CD4-positive, alpha-beta T cell treated with Interleukin-17A for 4 hours (primary cell): ENCODE data around the gene GCC2.
"Not testable (repeated sequence)": the region's sequence is repeated elsewhere in the genome, so short reads cannot be mapped to it uniquely, and the experiment has no call there.

Source experiments
- DNase-seq: peaks from one replicate; pipeline ENCODE4 v3.0.0-alpha.2; 2020; ENCODE audit warnings: mixed read lengths

GCC2 gene

DNA sequence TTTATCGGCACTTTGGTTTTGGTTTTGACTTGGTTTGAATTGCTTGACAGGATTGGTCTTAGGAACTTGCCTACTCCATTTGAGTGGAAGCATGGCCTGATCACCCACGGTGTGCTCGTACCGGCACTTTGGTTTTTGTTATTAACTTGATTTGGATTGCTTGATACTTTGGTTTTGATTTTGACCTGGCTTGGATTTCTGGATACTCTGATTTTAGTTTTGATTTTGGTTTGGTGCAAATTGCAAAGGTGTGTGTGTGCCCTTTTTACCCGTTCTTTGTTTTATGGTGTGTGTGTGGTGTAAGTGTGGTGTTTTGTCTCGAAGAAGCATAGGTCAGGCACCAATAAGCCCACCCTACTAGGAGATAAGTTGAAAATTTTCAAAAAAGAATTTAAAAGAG lies 75.7 kb downstream of the GCC2 start:
- DNase-seq: not testable (repeated sequence)

DNA sequence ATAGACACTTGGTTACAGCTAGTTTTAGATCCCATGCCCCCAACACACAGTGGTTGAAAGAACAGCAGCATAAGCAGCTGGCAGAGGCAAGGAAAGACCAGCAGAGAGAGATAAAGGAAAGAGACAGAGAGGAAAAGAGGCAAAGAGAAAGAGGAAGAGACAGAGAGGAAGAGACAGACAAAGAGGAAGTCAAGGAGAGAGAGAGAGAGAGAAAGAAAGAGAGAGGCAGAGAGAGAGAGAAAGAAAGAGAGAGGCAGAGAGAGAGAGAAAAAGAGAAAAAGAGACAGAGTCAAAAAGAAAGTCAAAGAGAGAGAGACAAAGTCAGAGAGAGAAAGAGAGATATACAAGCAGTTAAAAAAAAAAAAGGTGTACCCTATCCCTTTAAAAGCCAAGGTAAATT lies 76.3 kb downstream of the GCC2 start:
- DNase-seq: not testable (repeated sequence)

DNA sequence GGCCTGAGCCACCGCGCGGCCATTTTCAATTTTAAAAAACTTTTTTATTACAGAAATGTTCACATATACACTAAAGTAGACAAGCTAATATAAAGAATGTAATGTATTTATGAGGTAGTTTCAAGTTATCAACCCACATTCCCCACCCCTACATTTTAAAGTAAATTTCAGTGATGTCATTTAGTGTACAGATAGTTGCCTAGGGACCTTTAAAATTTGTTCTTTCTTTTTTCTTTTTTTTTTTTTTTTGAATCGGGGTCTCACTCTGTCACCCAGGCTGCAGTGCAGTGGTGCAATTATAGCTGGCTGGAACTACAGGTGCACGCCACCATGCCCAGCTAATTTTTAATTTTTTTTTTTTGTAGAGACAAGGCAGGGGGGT lies 82.7 kb downstream of the GCC2 start:
- no peak for DNase-seq

DNA sequence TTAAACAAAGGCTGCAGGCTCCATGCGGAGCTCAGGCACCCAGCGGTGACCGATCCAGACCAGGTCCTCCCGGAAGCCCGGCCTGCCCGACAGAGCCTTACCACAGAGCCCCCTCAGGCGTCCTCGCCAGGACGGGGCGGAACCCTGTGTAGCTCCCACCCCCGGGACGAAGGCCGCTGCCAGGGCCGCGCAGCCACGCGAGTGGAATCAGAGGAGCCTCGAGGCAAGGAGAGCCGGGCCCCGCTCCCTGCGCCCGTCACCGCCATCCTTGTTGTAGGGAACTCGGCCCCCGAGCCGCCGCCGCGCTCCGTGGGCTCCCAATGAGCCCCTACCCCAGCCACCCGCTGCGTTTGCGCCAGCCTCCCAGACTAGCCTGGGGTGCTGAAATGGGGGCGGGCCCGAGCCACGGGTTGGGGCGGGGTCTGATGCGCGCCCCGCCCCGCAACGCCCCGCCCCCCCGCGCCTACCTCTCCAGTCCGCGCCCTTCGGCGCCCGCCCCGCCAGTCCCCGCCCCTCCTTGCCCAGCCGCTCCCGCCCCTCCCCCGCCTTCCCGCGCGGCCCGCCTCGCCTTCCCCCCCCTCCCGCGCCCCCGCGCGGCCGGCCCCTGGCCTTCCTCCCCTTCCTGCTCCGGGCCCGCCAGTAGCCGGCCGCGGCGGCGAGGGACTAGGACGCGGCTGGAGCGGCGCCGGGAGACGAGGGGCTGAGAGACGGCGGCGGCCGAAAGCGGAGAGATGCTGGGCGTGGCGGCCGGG lies 85.0 kb downstream of the GCC2 start, which contains the start of gene LIMS1:
Gene LIMS1, plus strand, starts transcription at position 639 of the 752 bp plus-strand sequence. Its CDS starts 93 bp downstream, at position 732.
- DNase-seq: peak; percentile 94

DNA sequence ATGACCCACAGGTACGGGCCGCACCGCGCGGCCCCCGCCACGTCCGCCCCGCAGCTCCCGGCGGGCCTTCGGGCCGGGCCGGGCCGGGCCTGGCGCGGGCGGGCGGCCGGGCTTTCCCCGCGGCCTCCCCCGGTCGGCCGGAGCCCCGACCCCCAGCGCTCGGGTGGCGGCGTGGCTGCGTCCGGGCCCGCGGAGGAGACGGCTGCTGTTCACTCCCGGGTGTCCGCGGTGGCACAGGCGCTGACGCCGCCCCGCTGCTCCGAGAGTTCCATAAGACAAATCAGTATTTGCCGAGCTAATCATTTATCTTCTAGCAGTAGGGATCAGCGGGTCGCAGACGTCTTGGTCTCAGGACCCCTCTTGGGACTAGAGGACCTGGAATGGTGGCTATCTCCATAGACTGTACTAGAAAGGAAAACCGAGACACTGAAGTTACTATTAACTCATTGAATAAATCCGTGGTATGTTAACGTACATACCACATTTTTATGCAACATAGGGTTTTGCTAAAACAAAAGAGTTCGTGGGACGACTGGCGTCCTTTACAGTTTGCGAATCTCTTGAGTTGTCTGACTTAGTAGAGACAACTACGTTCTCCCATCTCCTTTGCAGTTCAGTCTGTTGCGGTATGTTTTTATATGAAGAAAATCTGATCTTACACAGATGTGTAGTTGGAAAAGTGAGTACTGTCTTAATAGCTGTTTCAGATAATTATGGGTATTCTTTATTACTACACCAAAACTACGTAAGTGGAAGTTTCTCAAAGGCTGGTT lies 85.8 kb downstream of the GCC2 start:
- DNase-seq: peak; percentile 60

DNA sequence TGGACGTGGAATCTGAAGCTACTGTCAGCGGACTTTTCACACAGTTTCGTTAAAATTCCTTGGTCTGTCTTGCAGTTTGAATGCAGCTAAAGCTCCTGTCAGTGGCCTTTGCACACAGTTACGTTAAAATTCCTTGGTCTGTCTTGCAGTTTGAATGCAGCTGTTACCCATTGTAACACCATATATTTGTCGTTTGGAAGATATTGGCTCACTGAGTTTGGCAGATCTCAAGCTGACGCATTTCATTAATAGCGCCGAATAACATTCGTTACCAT lies 86.3 kb downstream of the GCC2 start:
- no peak for DNase-seq

DNA sequence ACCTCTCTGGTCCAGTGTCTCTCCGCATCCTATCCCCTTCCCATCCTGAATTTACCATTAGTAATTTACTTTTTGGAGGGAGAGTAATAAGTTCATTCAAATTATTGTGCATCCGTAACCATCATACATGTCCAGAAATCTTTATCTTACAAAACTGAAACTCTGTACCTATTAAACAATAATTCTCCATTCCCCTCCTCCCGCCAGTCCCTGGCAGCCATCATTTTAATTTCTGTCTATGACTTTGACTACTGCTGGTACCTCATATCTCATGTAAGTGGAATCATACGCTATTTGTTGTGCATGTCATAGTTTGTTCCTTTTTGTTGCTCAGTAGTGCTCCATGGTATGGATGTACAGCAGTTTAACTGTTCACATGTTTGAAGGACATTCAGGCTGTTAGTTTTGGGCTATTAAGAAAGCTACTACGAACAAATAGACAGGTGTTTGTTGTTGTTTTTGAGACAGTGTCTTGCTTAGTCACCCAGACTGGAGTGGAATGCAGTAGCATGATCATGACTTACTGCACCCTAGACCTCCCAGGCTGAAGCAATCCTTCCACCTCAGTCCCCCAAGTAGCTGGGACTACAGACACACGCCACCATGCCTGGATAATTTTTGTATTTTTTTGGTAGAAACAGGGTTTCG lies 87.3 kb downstream of the GCC2 start:
- no peak for DNase-seq

DNA sequence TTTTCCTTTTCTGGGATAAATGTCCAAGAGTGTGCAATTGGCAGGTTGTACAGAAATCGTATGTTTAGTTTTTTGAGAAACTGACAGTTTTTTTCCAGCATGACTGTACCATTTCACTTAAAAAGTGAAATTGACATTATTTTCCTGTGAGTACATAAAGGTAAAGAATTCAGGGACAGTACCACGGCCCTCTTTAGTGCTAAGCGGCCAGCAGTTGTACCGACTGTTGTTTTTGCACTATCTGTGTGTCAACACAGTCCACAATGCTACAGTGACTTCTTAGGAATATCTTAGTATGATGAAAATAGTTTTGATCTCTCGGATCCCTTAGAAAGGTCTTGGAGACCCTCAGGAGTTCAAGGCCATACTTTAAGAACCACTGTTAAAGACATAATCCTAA lies 87.9 kb downstream of the GCC2 start:
- no peak for DNase-seq

DNA sequence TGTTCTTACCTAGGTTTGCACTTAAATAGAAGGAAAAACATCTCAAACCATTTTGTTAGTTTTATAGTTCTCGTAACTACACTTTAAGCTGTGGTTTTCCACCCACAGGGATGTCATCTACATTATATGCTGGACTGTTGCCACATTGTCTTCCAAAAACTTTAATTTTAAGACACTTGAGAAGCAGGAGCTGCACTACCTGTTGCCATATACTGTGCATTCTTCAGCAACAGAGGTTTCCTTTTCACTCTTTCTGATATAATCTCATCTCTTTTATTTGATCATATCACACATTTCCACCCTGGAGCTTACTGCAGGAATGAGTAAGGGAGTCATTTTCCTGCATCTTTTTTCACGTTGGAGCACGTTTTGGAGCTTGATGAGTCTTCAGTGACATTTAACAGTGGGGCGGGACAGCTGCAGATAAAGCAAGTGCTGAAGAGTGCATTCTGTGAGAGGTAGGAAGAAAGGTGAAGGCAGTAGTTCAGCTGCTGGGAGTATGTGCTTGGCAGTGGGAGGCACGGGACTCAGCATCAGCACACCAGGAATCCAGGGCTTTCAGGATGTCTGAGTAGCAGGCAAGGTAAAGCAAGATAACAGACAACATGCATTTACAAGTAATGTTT lies 89.1 kb downstream of the GCC2 start:
- no peak for DNase-seq

DNA sequence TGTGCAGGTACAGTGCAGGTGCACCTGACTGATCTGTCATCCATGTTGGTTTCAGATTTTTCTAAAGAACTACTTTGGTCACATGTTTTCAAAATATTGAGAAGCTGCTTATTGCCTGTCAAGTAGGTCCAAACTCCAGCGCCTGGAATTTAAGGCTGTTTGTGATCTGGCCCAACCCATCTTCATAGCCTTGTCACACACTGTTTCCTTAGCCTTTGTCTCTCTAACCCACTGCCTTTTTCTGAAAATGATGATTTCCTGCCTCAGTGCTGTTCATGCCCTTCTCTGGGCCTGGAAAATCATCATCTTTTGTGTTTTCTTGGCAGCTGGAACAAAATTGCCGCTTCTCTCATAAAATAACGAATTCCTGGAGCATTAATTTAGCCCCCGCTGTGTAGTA lies 92.4 kb downstream of the GCC2 start:
- DNase-seq: no peak

DNA sequence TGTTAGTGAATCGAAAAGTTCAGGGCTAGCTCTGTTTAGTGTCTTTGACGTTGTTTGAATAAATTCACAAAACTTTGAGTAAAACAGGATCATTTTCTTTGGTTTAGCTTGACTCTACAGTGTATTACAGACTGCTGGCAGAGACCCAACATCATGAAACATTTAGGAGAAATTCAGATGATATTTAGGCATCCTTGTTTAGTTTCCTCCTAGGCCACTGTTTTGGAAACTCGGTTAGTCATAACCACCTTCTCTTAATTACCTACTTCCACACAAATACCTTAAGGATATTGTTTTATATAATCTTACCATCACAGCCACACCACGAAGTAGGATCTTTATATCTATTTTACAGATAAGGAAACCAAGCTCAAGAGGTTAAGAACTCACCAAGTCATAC lies 93.1 kb downstream of the GCC2 start:
- no peak for DNase-seq

DNA sequence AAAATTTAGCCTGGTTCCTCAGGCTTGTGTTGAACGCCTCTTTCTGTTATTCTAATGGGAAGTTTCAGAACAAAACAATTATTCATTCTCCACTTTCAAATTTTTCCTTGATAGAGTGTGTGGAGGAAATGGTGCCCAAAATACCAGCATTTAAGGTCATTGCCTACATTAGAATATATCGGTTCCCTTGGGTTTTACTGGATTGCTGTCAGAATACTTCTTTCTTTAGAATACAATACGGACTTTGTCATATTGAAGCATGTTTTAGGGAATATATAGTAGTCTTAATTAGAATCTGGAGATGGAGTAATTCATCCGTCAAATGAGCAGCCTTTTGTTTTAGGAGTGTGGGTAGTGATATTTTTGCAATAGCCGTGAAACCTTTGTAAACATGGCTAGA lies 98.6 kb downstream of the GCC2 start:
- DNase-seq: no peak

DNA sequence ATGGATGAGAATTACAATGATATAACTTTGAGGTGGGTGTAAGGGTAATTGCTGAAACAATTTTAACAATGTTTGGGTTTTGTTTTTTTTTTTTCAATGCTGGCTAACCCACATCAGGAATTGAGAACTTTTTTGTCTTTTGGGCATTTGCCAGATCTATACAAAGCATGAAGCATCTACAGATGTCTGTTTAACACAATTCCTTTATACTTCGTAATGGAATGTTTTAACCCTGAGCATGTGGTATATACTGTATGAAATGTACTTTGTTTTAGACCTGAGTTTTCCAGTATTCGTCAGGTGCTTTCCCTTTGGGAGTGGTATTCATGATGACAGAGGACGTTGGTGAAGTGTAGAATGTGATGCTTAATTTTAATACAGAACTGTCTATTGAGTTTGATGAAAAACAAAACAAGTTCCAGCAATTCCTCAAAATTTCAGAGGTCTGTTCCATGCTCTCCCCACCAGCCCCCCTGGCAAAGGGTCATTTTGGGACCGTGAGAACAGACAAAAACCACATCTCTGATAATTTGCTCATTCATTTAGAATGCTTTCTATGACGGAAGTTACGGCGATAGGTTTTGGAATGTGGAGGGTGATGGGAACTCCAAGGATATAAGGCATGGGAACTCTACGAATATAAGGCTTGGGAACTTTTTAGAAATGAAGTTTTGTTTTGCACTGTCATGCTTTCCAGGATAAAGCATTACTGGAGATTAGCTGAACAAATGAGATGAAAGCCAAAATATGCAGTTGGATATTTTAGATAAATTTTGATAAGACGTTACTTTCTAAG lies 99.4 kb downstream of the GCC2 start:
- DNase-seq: no peak

DNA sequence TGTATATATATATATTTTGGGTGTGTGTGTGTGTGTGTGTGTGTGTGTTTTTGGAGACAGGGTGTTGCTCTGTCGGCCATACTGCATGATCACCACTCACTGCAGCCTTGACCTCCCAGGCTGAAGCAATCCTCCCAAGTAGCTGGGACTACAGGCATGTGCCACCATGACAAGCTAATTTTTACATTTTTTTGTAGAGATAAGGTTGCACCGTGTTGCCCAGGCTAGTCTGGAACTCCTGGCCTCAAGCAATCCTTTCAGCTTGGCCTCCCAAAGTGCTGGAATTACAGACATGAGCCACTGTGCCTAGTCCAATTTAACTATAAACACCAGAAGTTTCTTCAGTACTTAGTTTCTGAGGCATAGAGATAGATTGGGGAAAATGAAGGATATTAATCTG lies 103.6 kb downstream of the GCC2 start:
- no peak for DNase-seq

DNA sequence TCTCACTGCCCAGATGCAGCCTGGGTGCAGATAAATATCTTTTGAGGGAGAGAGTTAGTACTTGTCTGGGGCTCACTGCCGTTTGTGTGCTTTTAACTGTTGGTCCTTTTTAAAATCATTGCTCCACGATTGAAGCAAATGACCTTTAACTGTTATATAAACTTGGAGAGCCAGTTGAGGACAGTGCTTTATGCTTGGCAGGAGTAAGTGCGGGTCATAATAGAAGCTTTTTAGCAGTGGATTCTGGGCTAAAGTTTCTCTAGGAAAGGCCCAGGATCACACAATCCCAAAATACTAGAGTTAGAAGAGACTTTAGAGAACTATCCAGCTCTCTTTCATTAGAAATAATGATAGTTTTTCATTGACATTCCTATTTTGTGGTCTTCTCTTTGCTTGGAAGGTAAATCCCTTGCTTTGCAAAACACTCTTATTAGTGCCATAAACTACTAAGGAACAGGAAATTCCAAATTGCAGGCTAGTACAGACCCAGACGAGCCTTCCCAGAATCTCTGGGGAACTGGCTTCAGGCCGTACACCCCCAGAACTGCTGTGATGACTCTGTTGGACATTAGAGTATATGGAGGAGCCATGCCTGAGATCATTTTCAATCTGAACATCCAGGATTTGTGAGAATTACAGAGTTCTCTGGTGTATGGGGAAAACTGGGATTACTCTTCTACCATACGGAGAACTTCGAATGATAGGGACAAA lies 104.4 kb downstream of the GCC2 start:
- DNase-seq: no peak

DNA sequence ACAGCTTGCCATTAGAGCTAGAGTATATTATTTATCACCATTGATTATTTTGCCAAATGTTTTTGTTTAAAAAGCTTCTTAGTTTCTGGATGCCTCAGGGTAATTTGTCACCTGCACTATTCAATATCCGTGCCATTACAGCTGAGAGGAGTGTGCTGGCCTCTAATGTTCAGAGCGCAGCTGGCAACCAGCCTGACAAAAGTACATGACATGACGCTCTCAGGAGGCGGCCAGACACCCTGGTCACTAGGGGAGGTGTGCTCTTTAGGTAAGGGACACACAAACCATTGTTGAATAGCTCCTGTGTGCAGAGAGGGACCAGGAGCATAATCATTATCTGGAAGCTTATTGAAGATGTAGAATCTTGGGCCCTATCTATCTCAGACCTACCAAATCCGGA lies 105.5 kb downstream of the GCC2 start:
- no peak for DNase-seq

DNA sequence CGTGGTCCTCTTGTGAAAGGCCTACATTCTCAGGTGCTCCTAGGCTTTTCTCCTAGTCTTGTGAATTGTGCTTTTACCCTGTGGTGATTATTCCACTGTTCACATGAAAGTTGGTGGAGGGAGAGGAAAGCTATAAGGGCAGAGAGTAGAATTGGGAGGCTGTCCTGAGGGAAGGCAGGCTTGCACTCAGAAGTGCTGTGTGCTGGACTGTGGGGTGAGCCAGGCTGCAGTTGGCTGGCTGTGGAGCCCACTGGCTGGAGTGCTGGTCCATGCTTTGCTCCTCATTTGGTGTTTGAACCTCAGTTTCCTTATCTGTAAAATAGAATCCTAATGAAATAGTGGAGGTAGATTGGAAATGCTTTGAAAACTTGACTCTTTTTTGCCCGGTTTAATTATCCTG lies 106.6 kb downstream of the GCC2 start:
- DNase-seq: no peak

DNA sequence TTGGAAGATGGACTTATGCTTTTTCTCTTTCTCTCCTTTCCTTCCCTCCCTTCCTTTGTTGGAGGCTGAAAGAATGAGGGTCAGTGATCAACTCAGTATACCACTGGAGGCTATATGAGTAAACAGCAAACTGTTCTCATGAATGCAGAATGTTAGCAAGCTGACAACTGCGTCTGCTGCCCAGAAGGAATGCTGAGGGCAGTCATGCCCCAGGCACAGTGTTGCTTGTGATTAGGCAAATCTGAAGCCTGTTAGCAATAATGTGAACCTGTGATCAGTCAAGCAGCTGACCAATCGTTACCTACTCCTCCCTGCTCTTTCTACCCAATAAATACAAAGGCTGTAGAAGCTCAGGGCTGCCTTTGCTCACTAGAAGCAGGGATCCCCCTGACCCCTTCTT lies 107.6 kb downstream of the GCC2 start:
- not testable (repeated sequence) for DNase-seq
